Measurements from ENCODE around the gene OR2G3.

DNA sequence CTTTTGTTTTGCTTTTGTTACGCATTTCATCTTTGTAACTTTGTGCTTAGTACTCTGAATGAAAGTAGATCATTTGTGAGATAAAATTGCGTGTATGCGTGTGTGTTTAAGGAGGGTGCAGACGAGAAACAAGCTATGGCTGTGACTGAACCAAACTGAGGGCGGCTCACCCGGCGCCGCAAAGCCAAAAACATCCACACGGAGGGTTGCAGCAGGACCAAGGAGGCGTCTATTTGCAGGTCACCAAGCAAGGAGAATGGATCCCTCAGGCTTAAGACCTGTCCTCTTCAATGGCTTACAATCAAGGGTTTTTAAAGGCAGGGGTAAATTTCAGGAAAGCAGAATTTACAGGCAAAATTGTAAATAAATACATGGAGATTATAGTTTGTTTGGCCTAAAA is 43.7 kb upstream of the OR2G3 start:
- TF ChIP-seq CTCF (IDR thresholded peaks at IDR 0.05), result no peak
- TF ChIP-seq POLR2A (IDR thresholded peaks at IDR 0.05), result no peak

All from upper lobe of left lung (tissue), 4 donors.